HUES48 (cell line): ENCODE measurements around the gene BUB1.
A peak's percentile ranks its signal among the peaks of the same experiment; 100 is the strongest.

Source experiments
- H3K27ac ChIP-seq: one replicate; pipeline ENCODE4 v1.7.0; 2013; ENCODE audit warnings: low read depth, low read length, inconsistent platforms
- H3K27me3 ChIP-seq: 2 replicates; pipeline ENCODE4 v1.6.1; 2013; ENCODE audit warnings: mild to moderate bottlenecking, low read length; ENCODE audit not compliant: control insufficient read depth, insufficient read depth
- H3K36me3 ChIP-seq: 2 replicates; pipeline ENCODE4 v1.6.1; 2013; ENCODE audit warnings: low read length; ENCODE audit not compliant: control insufficient read depth, insufficient read depth
- H3K4me1 ChIP-seq: 2 replicates; pipeline ENCODE4 v1.6.1; 2013; ENCODE audit warnings: mild to moderate bottlenecking, low read length; ENCODE audit not compliant: control insufficient read depth, insufficient read depth
- H3K4me3 ChIP-seq: 2 replicates; pipeline ENCODE4 v1.5.1; 2013; ENCODE audit warnings: mild to moderate bottlenecking, low read depth, low read length
- H3K9ac ChIP-seq: 2 replicates; pipeline ENCODE4 v1.6.1; 2013; ENCODE audit warnings: mild to moderate bottlenecking, low read depth, low read length, moderate library complexity
- H3K9me3 ChIP-seq: 2 replicates; pipeline ENCODE4 v1.6.1; 2013; ENCODE audit warnings: low read length; ENCODE audit not compliant: control insufficient read depth, insufficient read depth

Gene BUB1

GRCh38 chr2:110677530-110678456 lies at the start of gene BUB1:
Gene BUB1 (minus strand): TSS chr2:110678063. CDS start chr2:110677995, 68 bp downstream.
- Histone ChIP-seq H3K36me3 (peaks cover 35% of the 10 kb centered on the region), H3K9ac (peak within 1 kb of the TSS; percentile 70), H3K27me3 (no peaks in the 10 kb centered on the region; the same call in 1 of the 2 replicates), H3K27ac (peak within 1 kb of the TSS; percentile 93), H3K4me3 (peak within 1 kb of the TSS; percentile 96), H3K9me3 (no peaks in the 10 kb centered on the region; the same call in 1 of the 2 replicates), H3K4me1 (peaks cover 30% of the 10 kb centered on the region)

GRCh38 chr2:110726285-110726684 lies 48.4 kb upstream of the BUB1 start:
- H3K27me3 ChIP-seq, result no peaks in the 10 kb centered on the region
- H3K4me1 ChIP-seq, result peaks cover 20% of the 10 kb centered on the region
- no peak overlapping the region for H3K9ac ChIP-seq
- no peak overlapping the region for H3K4me3 ChIP-seq
- H3K36me3 ChIP-seq, result no peaks in the 10 kb centered on the region
- no peak overlapping the region for H3K27ac ChIP-seq
- no peaks in the 10 kb centered on the region for H3K9me3 ChIP-seq

- no peak overlapping the region for H3K9ac ChIP-seq
- H3K27me3 ChIP-seq, result no peaks in the 10 kb centered on the region
- no peaks in the 10 kb centered on the region for H3K9me3 ChIP-seq
- no peak overlapping the region for H3K27ac ChIP-seq
- no peak overlapping the region for H3K4me3 ChIP-seq
- no peaks in the 10 kb centered on the region for H3K36me3 ChIP-seq
- H3K4me1 ChIP-seq, result peaks cover 16% of the 10 kb centered on the region
These were observed 48.0 kb upstream of the BUB1 start for GRCh38 chr2:110725859-110726258.

- peaks cover 13% of the 10 kb centered on the region for H3K4me1 ChIP-seq
- no peak overlapping the region for H3K4me3 ChIP-seq
- no peaks in the 10 kb centered on the region for H3K27me3 ChIP-seq
- H3K9me3 ChIP-seq, result no peaks in the 10 kb centered on the region
- no peak overlapping the region for H3K9ac ChIP-seq
- H3K36me3 ChIP-seq, result no peaks in the 10 kb centered on the region
- H3K27ac ChIP-seq, result no peak overlapping the region
These were observed 47.5 kb upstream of the BUB1 start for GRCh38 chr2:110725370-110725769.

GRCh38 chr2:110724820-110725219 lies 47.0 kb upstream of the BUB1 start:
- Histone ChIP-seq H3K4me3 (no peak overlapping the region), H3K36me3 (no peaks in the 10 kb centered on the region), H3K27ac (no peak overlapping the region), H3K9ac (no peak overlapping the region), H3K27me3 (no peaks in the 10 kb centered on the region), H3K4me1 (peaks cover 12% of the 10 kb centered on the region), H3K9me3 (no peaks in the 10 kb centered on the region)

GRCh38 chr2:110720547-110720946 lies 42.7 kb upstream of the BUB1 start:
- no peaks in the 10 kb centered on the region for H3K36me3 ChIP-seq
- no peaks in the 10 kb centered on the region for H3K4me1 ChIP-seq
- H3K27me3 ChIP-seq, result no peaks in the 10 kb centered on the region
- H3K9ac ChIP-seq, result no peak overlapping the region
- no peak overlapping the region for H3K27ac ChIP-seq
- H3K4me3 ChIP-seq, result no peak overlapping the region
- H3K9me3 ChIP-seq, result no peaks in the 10 kb centered on the region

GRCh38 chr2:110718990-110719389 lies 41.1 kb upstream of the BUB1 start:
- H3K4me1 ChIP-seq, result no peaks in the 10 kb centered on the region
- H3K9ac ChIP-seq, result no peak overlapping the region
- H3K27me3 ChIP-seq, result no peaks in the 10 kb centered on the region
- no peaks in the 10 kb centered on the region for H3K9me3 ChIP-seq
- no peaks in the 10 kb centered on the region for H3K36me3 ChIP-seq
- no peak overlapping the region for H3K27ac ChIP-seq
- no peak overlapping the region for H3K4me3 ChIP-seq

- Histone ChIP-seq H3K4me1 (no peaks in the 10 kb centered on the region), H3K9ac (no peak overlapping the region), H3K36me3 (no peaks in the 10 kb centered on the region), H3K27ac (no peak overlapping the region), H3K4me3 (no peak overlapping the region), H3K27me3 (no peaks in the 10 kb centered on the region), H3K9me3 (no peaks in the 10 kb centered on the region)
These were observed 40.5 kb upstream of the BUB1 start for GRCh38 chr2:110718382-110718781.

- H3K27ac ChIP-seq, result no peak overlapping the region
- H3K36me3 ChIP-seq, result no peaks in the 10 kb centered on the region
- H3K4me3 ChIP-seq, result no peak overlapping the region
- H3K9me3 ChIP-seq, result no peaks in the 10 kb centered on the region
- no peak overlapping the region for H3K9ac ChIP-seq
- no peaks in the 10 kb centered on the region for H3K4me1 ChIP-seq
- no peaks in the 10 kb centered on the region for H3K27me3 ChIP-seq
These were observed 39.9 kb upstream of the BUB1 start for GRCh38 chr2:110717734-110718133.

GRCh38 chr2:110716959-110717645 lies 39.2 kb upstream of the BUB1 start:
- no peaks in the 10 kb centered on the region for H3K27me3 ChIP-seq
- no peak overlapping the region for H3K9ac ChIP-seq
- no peak overlapping the region for H3K27ac ChIP-seq
- H3K36me3 ChIP-seq, result no peaks in the 10 kb centered on the region
- no peak overlapping the region for H3K4me3 ChIP-seq
- no peaks in the 10 kb centered on the region for H3K4me1 ChIP-seq
- H3K9me3 ChIP-seq, result no peaks in the 10 kb centered on the region
